Endothelial cell of umbilical vein (primary cell): ENCODE results near the gene GALNT1.
A peak's percentile ranks its signal among the peaks of the same experiment; 100 is the strongest.

ENCODE experiments used
- CTCF ChIP-seq, 2 donors: IDR thresholded peaks; 1 replicate in 1 of 2; 2 replicates in 1 of 2; pipeline ENCODE4 v1.5.1; 2011; ENCODE audit warnings: low read length in 2 of 2, mild to moderate bottlenecking in 2 of 2, moderate library complexity in 2 of 2, control low read depth in 1 of 2, inconsistent platforms in 1 of 2, low read depth in 1 of 2; ENCODE audit not compliant: insufficient read depth in 1 of 2; ENCODE audit errors: extremely low read depth in 1 of 2
- EZH2 ChIP-seq: IDR thresholded peaks from 2 replicates; pipeline ENCODE4 v1.6.1; 2012; ENCODE audit warnings: borderline replicate concordance, low read depth, mild to moderate bottlenecking, moderate library complexity, low read length, inconsistent platforms; ENCODE audit not compliant: severe bottlenecking
- MAX ChIP-seq: IDR thresholded peaks from 2 replicates; pipeline ENCODE4 v1.6.1; 2011; ENCODE audit not compliant: insufficient read depth, insufficient read length
- MYC ChIP-seq: IDR thresholded peaks from one replicate; pipeline ENCODE4 v1.6.1; 2011; ENCODE audit warnings: mild to moderate bottlenecking, low read depth, low read length
- POLR2A ChIP-seq: IDR thresholded peaks from 2 replicates; pipeline ENCODE4 v1.6.1; 2012; ENCODE audit warnings: low read depth, mild to moderate bottlenecking, control low read depth, low read length

- TF ChIP-seq CTCF (IDR thresholded peaks at IDR 0.05; ENCODE audit: extremely low read depth in 1 of 2, insufficient read depth in 1 of 2, low read depth in 1 of 2, low read length in 2 of 2) (peak; percentile 58 to 75), MAX (no peak), POLR2A (no peak), EZH2 (no peak), MYC (no peak)
These were observed 175.1 kb downstream of the GALNT1 start for GRCh38 chr18:35756506-35757117.
